ENCODE data around the gene CTDNEP1.

Gene CTDNEP1

GRCh38 chr17:7204336-7204735, 47.2 kb downstream of the CTDNEP1 start:
- no peak for DNase-seq (ENCODE audit: low read depth)
- H3K4me3 ChIP-seq (ENCODE audit: low read depth, low read length), result no peak overlapping the region
- no peak for TF ChIP-seq CTCF (IDR thresholded peaks at IDR 0.05; ENCODE audit: control insufficient read depth, extremely low read depth, insufficient read depth)

GRCh38 chr17:7203391-7203790, 48.1 kb downstream of the CTDNEP1 start:
- H3K4me3 ChIP-seq (ENCODE audit: low read depth, low read length), result no peak overlapping the region
- no peak for TF ChIP-seq CTCF (IDR thresholded peaks at IDR 0.05; ENCODE audit: control insufficient read depth, extremely low read depth, insufficient read depth)
- no peak for DNase-seq (ENCODE audit: low read depth)

GRCh38 chr17:7196651-7197401, 54.7 kb downstream of the CTDNEP1 start:
- H3K4me3 ChIP-seq (ENCODE audit: low read depth, low read length), result no peak overlapping the region
- DNase-seq (ENCODE audit: low read depth), result no peak
- no peak for TF ChIP-seq CTCF (IDR thresholded peaks at IDR 0.05; ENCODE audit: control insufficient read depth, extremely low read depth, insufficient read depth)

- H3K4me3 ChIP-seq (ENCODE audit: low read depth, low read length), result no peak overlapping the region
- no peak for TF ChIP-seq CTCF (IDR thresholded peaks at IDR 0.05; ENCODE audit: control insufficient read depth, extremely low read depth, insufficient read depth)
Observed at GRCh38 chr17:7195971-7196370, 55.6 kb downstream of the CTDNEP1 start.

More at GRCh38 chr17:7195971-7196370, 55.6 kb downstream of the CTDNEP1 start:
- no peak for DNase-seq (ENCODE audit: low read depth)

Data from LNCaP clone FGC (cell line).